Epidermal melanocyte (primary cell): ENCODE measurements around the gene HCRTR2.

Experiments used
- DNase-seq: peaks from one replicate; pipeline ENCODE4 v3.0.0; 2011; ENCODE audit warnings: low spot score; ENCODE audit not compliant: insufficient read length

Gene HCRTR2

DNA sequence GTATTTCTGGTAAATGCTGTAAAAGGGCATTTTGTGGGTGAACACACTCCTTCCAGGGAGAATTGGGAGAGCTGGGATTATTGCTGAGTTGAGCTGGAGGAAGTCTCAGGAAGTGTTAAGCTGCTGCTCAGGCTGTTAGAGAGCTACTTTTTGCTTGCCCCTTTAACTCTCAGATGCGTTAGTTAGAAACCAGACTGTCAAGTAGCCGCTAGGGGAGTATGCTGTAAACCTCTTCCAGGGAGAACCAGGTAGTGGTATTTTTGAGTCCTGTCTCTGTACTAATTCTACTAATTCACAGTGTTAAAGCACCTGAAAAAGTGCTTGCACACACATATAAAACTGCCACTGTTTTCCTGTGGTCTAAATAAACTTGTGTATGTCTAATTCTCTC, 146.4 kb downstream of the HCRTR2 start:
- no peak for DNase-seq

DNA sequence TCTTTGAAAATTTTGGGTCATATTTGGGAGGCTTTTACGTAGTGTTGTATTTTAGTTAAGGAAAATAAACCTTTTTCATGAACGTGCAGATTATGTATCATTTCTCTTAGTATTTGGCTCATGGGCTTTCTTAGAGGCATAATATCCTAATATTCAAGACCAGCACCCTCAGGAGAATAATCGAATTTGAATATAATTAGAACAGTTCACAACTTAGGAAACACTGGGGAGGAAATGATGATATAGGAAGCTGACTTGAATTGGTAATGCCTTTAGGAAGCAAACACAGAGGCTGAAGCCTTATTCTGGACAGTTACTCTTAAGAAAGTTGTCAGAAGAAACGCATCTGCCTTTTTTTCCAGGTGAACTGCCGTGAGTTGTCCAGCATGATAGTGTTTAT, 152.9 kb downstream of the HCRTR2 start, which contains the start of gene GFRAL:
Gene GFRAL (plus strand): TSS at position 301 of the 400 bp plus-strand sequence. CDS start 86 bp downstream, at position 387.
- no peak for DNase-seq
